Neural progenitor cell (in vitro differentiated cells): Measurements from ENCODE around the gene CCL24. TPM values are rescaled to one million over a fixed set of nuclear protein-coding genes. Genes with fewer than 3 reads are reported as not detected.

ENCODE experiments used
- DNase-seq: peaks from one replicate; pipeline ENCODE4 v3.0.0-alpha.2; 2016; ENCODE audit warnings: low spot score
- H2AFZ ChIP-seq: fragments of 200-600 bp; sonication (generic); replicated peaks from 2 replicates; pipeline ENCODE4 v1.6.1; 2016; ENCODE audit warnings: antibody characterized with exemption
- H3F3A ChIP-seq: fragments of 200-600 bp; sonication (generic); 2 replicates; pipeline ENCODE4 v1.6.1; 2016; ENCODE audit warnings: antibody characterized with exemption, low read depth
- H3K27ac ChIP-seq: fragments of 200-600 bp; sonication (generic); 2 replicates; pipeline ENCODE4 v1.5.1; 2016; ENCODE audit warnings: mild to moderate bottlenecking
- H3K27me3 ChIP-seq: fragments of 200-600 bp; sonication (generic); 2 replicates; pipeline ENCODE4 v1.6.1; 2016; ENCODE audit warnings: mild to moderate bottlenecking, moderate library complexity
- H3K36me3 ChIP-seq: fragments of 200-600 bp; sonication (generic); 2 replicates; pipeline ENCODE4 v1.5.1; 2016
- H3K4me1 ChIP-seq: fragments of 200-600 bp; sonication (generic); 2 replicates; pipeline ENCODE4 v1.6.1; 2016; ENCODE audit warnings: mixed run types
- H3K4me2 ChIP-seq: fragments of 200-600 bp; sonication (generic); 2 replicates; pipeline ENCODE4 v1.6.1; 2016
- H3K4me3 ChIP-seq: fragments of 200-600 bp; sonication (generic); 2 replicates; pipeline ENCODE4 v1.5.1; 2016
- H3K79me2 ChIP-seq: fragments of 200-600 bp; sonication (generic); 2 replicates; pipeline ENCODE4 v1.6.1; 2016; ENCODE audit warnings: low read depth
- H3K9ac ChIP-seq: fragments of 200-600 bp; sonication (generic); 2 replicates; pipeline ENCODE4 v1.6.1; 2016
- H3K9me3 ChIP-seq: fragments of 200-600 bp; sonication (generic); 2 replicates; pipeline ENCODE4 v1.5.1; 2016; ENCODE audit warnings: low read depth
- H4K20me1 ChIP-seq: fragments of 200-600 bp; sonication (generic); 2 replicates; pipeline ENCODE4 v1.6.1; 2016; ENCODE audit warnings: low read depth
- H3K27ac Mint-ChIP-seq: 3 replicates; pipeline ENCODE4 v1.8.0; 2021; ENCODE audit warnings: mixed read lengths
- H3K27me3 Mint-ChIP-seq: 2 replicates; pipeline ENCODE4 v1.8.0; 2022; ENCODE audit warnings: low read depth, mild to moderate bottlenecking, inconsistent platforms, moderate library complexity, mixed read lengths; ENCODE audit not compliant: insufficient read depth
- H3K36me3 Mint-ChIP-seq: 3 replicates; pipeline ENCODE4 v1.8.0; 2021; ENCODE audit warnings: mixed read lengths
- H3K4me1 Mint-ChIP-seq: 3 replicates; pipeline ENCODE4 v1.8.0; 2021; ENCODE audit warnings: mixed read lengths
- H3K4me3 Mint-ChIP-seq: 3 replicates; pipeline ENCODE4 v1.8.0; 2021; ENCODE audit warnings: mild to moderate bottlenecking, moderate library complexity, mixed read lengths
- H3K9me3 Mint-ChIP-seq: 3 replicates; pipeline ENCODE4 v1.8.0; 2020; ENCODE audit warnings: mixed read lengths
- CTCF ChIP-seq: fragments of 200-600 bp; sonication (generic); IDR thresholded peaks from 2 replicates; pipeline ENCODE4 v1.5.1; 2017; ENCODE audit warnings: antibody characterized with exemption, mild to moderate bottlenecking
- EZH2 ChIP-seq: fragments of 200-600 bp; sonication (generic); IDR thresholded peaks from 2 replicates; pipeline ENCODE4 v1.6.1; 2017; ENCODE audit warnings: antibody characterized with exemption, mild to moderate bottlenecking, moderate library complexity
- EZH2phosphoT487 ChIP-seq: fragments of 200-600 bp; sonication (generic); IDR thresholded peaks from 2 replicates; pipeline ENCODE4 v1.6.1; 2017; ENCODE audit warnings: antibody characterized with exemption
- total RNA-seq: library from RNA; depleted of rRNA; stranded (reverse); fragments of >200 nt; gene quantifications from 2 replicates; pipeline ENCODE4 v1.2.3, GENCODE V29; 2015; ENCODE audit warnings: low replicate concordance

The CCL24 gene
- not detected in 2 replicates for total RNA-seq

- Histone ChIP-seq H2AFZ (no peak within 1 kb of the TSS), H3K36me3 (no peaks in the 10 kb centered on the region), H4K20me1 (no peaks in the 10 kb centered on the region), H3K4me1 (no peaks in the 10 kb centered on the region), H3K79me2 (no peaks in the 10 kb centered on the region), H3F3A (no peaks in the 10 kb centered on the region), H3K9ac (no peak within 1 kb of the TSS), H3K27ac (no peak within 1 kb of the TSS), H3K9me3 (no peaks in the 10 kb centered on the region), H3K27me3 (no peaks in the 10 kb centered on the region), H3K4me3 (no peak within 1 kb of the TSS), H3K4me2 (no peak within 1 kb of the TSS)
- Mint-ChIP-seq H3K27ac (no peak within 1 kb of the TSS), H3K36me3 (no peaks in the 10 kb centered on the region), H3K9me3 (peaks cover 2% of the 10 kb centered on the region), H3K27me3 (peaks cover 5% of the 10 kb centered on the region), H3K4me3 (no peak within 1 kb of the TSS), H3K4me1 (no peaks in the 10 kb centered on the region)
- TF ChIP-seq EZH2 (no peak), CTCF (no peak), EZH2phosphoT487 (no peak)
- no peak for DNase-seq
These were observed at the start of gene CCL24 for GRCh38 chr7:75813781-75814236. CCL24 (minus strand) TSS chr7:75813806; CDS start chr7:75813715, 91 bp downstream.

- no peak for DNase-seq
- H3K27me3 Mint-ChIP-seq, result peaks cover 6% of the 10 kb centered on the region
- no peak overlapping the region for H3K27ac Mint-ChIP-seq
- H3K4me3 Mint-ChIP-seq, result no peak overlapping the region
- no peak overlapping the region for H3K27ac ChIP-seq
- H3K36me3 ChIP-seq, result no peaks in the 10 kb centered on the region
- no peaks in the 10 kb centered on the region for H3K79me2 ChIP-seq
- H3K27me3 ChIP-seq, result no peaks in the 10 kb centered on the region
- no peaks in the 10 kb centered on the region for H3F3A ChIP-seq
- peaks cover 2% of the 10 kb centered on the region for H3K9me3 Mint-ChIP-seq
- no peak overlapping the region for H3K4me3 ChIP-seq
- H3K4me2 ChIP-seq, result no peak overlapping the region
- H3K4me1 Mint-ChIP-seq, result peaks cover 2% of the 10 kb centered on the region
- TF ChIP-seq EZH2phosphoT487, result no peak
- TF ChIP-seq EZH2, result no peak
- TF ChIP-seq CTCF, result no peak
- no peaks in the 10 kb centered on the region for H3K4me1 ChIP-seq
- peaks cover 2% of the 10 kb centered on the region for H3K36me3 Mint-ChIP-seq
- H3K9me3 ChIP-seq, result no peaks in the 10 kb centered on the region
- H4K20me1 ChIP-seq, result no peaks in the 10 kb centered on the region
- no peak overlapping the region for H2AFZ ChIP-seq
- no peak overlapping the region for H3K9ac ChIP-seq
These were observed 48.0 kb upstream of the CCL24 start for GRCh38 chr7:75861636-75862035.

- peaks cover 2% of the 10 kb centered on the region for H3K27me3 Mint-ChIP-seq
- H3K9me3 Mint-ChIP-seq, result peaks cover 2% of the 10 kb centered on the region
- no peak overlapping the region for H3K4me2 ChIP-seq
These were observed 44.8 kb upstream of the CCL24 start for GRCh38 chr7:75858410-75858809.

More at GRCh38 chr7:75858410-75858809, 44.8 kb upstream of the CCL24 start:
- Histone ChIP-seq H3F3A (no peaks in the 10 kb centered on the region), H3K4me3 (no peak overlapping the region), H3K4me1 (no peaks in the 10 kb centered on the region), H3K79me2 (no peaks in the 10 kb centered on the region), H3K9me3 (no peaks in the 10 kb centered on the region), H3K9ac (no peak overlapping the region), H3K27ac (no peak overlapping the region), H3K36me3 (no peaks in the 10 kb centered on the region), H3K27me3 (no peaks in the 10 kb centered on the region), H2AFZ (no peak overlapping the region), H4K20me1 (no peaks in the 10 kb centered on the region)
- Mint-ChIP-seq H3K4me1 (peaks cover 3% of the 10 kb centered on the region), H3K27ac (no peak overlapping the region), H3K36me3 (peaks cover 2% of the 10 kb centered on the region), H3K4me3 (no peak overlapping the region)
- TF ChIP-seq EZH2phosphoT487 (no peak), EZH2 (no peak), CTCF (no peak)
- DNase-seq, result no peak
